Right cardiac atrium (tissue), 5 donors: ENCODE data around the gene COL5A1. TPM values are rescaled to one million over a fixed set of nuclear protein-coding genes. Genes with fewer than 3 reads are reported as not detected.
"Not testable (repeated sequence)": the region's sequence is repeated elsewhere in the genome, so short reads cannot be mapped to it uniquely, and the experiment has no call there.

Source experiments
- ATAC-seq, 2 donors: fragments of 200-7000 bp; cut with Tn5 transposase; one replicate each; pipeline versions ENCODE4 v1.8.0 to v1.9.1; 2020; ENCODE audit warnings: moderate library complexity in 2 of 2, mild to moderate bottlenecking in 1 of 2
- DNase-seq, 3 donors: peaks; one replicate each; pipeline ENCODE4 v3.0.0-alpha.2; 2020
- H3K27ac ChIP-seq: one replicate; pipeline ENCODE4 v1.5.1; 2013; ENCODE audit warnings: mild to moderate bottlenecking, low read length, control low read depth, moderate library complexity
- H3K27me3 ChIP-seq: one replicate; pipeline ENCODE4 v1.6.1; 2013; ENCODE audit not compliant: control insufficient read depth, insufficient read depth
- H3K4me1 ChIP-seq: one replicate; pipeline ENCODE4 v1.6.1; 2013; ENCODE audit warnings: low read length; ENCODE audit not compliant: control insufficient read depth, insufficient read depth
- H3K4me3 ChIP-seq: one replicate; pipeline ENCODE4 v1.5.1; 2013; ENCODE audit warnings: low read length, control low read depth
- H3K9me3 ChIP-seq: one replicate; pipeline ENCODE4 v1.6.1; 2013; ENCODE audit warnings: low read length; ENCODE audit not compliant: control insufficient read depth
- WGBS: extraction: QIAGEN DNeasy Blood & Tissue Kit; methylation state at CpG from one replicate; pipeline ENCODE4 v1.1.7; 2013; 5-methylcytosine and 5-hydroxymethylcytosine counted together
- intact Hi-C, 4 donors: fragments of 100-400 bp; cut with DNase I; formaldehyde crosslinking; loops; one replicate each; pipeline versions ENCODE4 v1.11.0 to v1.14.0; 2022 to 2023
- polyA plus RNA-seq: library from polyadenylated mRNA; stranded (reverse); fragments of 200-250 nt; gene quantifications from one replicate; pipeline ENCODE4 v1.2.3, GENCODE V29; 2013
- total RNA-seq, 4 donors: library from RNA; stranded (reverse); fragmentation: NEBNext Ultra II Directional; extraction: Animal tissue kit (Norgen Biotek cat#: 25700); gene quantifications; one replicate each; pipeline ENCODE4 v1.2.1, GENCODE V29; 2021
- donor health status: healthy with polysubstance abuse.
- donor health status: DM: no; HTN: yes; CAD: no.
- donor health status: DM: no; HTN: no; CAD: no.
- donor health status: DM: no; HTN: yes; CAD: no; lungs with severe emphysema.
- donor health status: DM: yes; HTN: yes; CAD: no.

COL5A1 gene
- total and polyA plus RNA-seq, 5 donors: 15.4 to 35.8 (median 22.7) TPM

GRCh38 chr9:134642385-134643181, 980 bp downstream of the COL5A1 start:
- 5% methylated on average over 37 of the region's 37 CpGs for WGBS
- H3K4me1 ChIP-seq: peaks cover 8% of the 10 kb centered on the region
- H3K27me3 ChIP-seq: no peaks in the 10 kb centered on the region
- intact Hi-C loops: loop anchor here in 2 of 4 donors (10.0 kb wide), 1 partner anchor 188 kb away; no protein-coding TSS in a partner anchor
- peak overlapping the region; percentile 66 for H3K4me3 ChIP-seq
- no peaks in the 10 kb centered on the region for H3K9me3 ChIP-seq
- DNase-seq (peak; percentile 70 to 86 (median 86)), ATAC-seq (peak; percentile 4 to 19)
- H3K27ac ChIP-seq: peak overlapping the region; percentile 49

- DNase-seq (peak; percentile 43 to 74 (median 72)), ATAC-seq (no peak)
- H3K4me1 ChIP-seq: peaks cover 8% of the 10 kb centered on the region
- intact Hi-C loops: loop anchor here in 2 of 4 donors (10.0 kb wide), 1 partner anchor 188 kb away; no protein-coding TSS in a partner anchor
- H3K27me3 ChIP-seq: no peaks in the 10 kb centered on the region
- H3K4me3 ChIP-seq: peak overlapping the region; percentile 66
- H3K9me3 ChIP-seq: no peaks in the 10 kb centered on the region
- WGBS: 23% methylated on average over 16 of the region's 16 CpGs
- H3K27ac ChIP-seq: peak overlapping the region; percentile 6
These were observed 1.6 kb downstream of the COL5A1 start for GRCh38 chr9:134643222-134643671.

GRCh38 chr9:134644401-134644724, 2.8 kb downstream of the COL5A1 start:
- not testable (repeated sequence) for H3K4me1 ChIP-seq, H3K27me3 ChIP-seq, H3K4me3 ChIP-seq, ATAC-seq, H3K9me3 ChIP-seq, H3K27ac ChIP-seq
- intact Hi-C loops: loop anchor here in 2 of 4 donors (10.0 kb wide), 1 partner anchor 190 kb away; no protein-coding TSS in a partner anchor
- WGBS: 46% methylated on average over 10 of the region's 14 CpGs
- peak in 2 of 3 donors; percentile 62 to 65 for DNase-seq

GRCh38 chr9:134644725-134645606, 3.4 kb downstream of the COL5A1 start:
- peak overlapping the region; percentile 79 for H3K27ac ChIP-seq
- intact Hi-C loops: loop anchor here in 2 of 4 donors (10.0 kb wide), 1 partner anchor 190 kb away; no protein-coding TSS in a partner anchor
- H3K4me1 ChIP-seq: peaks cover 8% of the 10 kb centered on the region

DNA sequence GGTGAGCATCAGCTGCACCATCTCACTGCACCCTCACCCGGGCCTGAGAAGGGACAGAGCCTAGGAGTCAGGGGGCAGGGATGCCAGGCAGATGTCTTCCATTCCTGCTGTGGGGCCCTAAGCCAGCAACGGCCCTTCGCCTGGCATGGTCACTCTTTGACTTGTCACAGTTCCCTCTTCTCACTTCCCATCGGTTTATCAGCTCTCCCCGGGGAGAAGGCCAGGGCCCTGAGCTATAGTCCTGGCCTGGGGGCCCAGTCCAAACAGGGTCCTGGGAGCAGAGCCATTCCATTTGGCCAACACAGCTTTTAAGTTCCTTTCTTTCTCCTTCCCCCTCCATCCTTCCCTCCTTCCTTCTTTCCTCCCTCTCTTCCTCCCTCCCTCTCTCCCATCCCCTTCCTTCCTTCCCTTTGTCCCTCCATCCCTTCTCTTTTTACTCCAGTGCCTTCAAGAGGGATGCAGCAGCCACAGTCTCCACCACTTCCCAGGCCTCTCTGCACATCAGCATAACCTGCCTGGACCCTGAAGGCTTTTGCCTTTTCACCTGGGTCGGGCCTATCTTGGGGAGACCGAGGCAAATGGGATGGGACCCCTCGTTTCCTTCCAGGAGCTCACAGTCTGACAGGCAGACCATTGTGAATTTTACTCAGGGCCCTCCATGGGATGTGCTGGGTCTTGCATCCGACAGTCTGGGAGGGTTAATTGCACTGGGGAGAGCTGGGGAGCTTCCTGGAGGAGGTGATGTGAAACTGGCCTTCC, 4.2 kb downstream of the COL5A1 start:
- no peaks in the 10 kb centered on the region for H3K27me3 ChIP-seq
- ATAC-seq (no peak), DNase-seq (no peak)
- WGBS: 39% methylated on average over 9 of the region's 9 CpGs
- no peaks in the 10 kb centered on the region for H3K9me3 ChIP-seq
- intact Hi-C loops: loop anchor here in 2 of 4 donors (10.0 kb wide), 1 partner anchor 191 kb away; no protein-coding TSS in a partner anchor
- H3K27ac ChIP-seq: no peak overlapping the region
- no peak overlapping the region for H3K4me3 ChIP-seq
- peaks cover 8% of the 10 kb centered on the region for H3K4me1 ChIP-seq

More at GRCh38 chr9:134644725-134645606, 3.4 kb downstream of the COL5A1 start:
- DNase-seq (peak; percentile 83 to 92 (median 91)), ATAC-seq (peak; percentile 68 to 72)
- no peaks in the 10 kb centered on the region for H3K27me3 ChIP-seq
- H3K9me3 ChIP-seq: no peaks in the 10 kb centered on the region
- peak overlapping the region; percentile 26 for H3K4me3 ChIP-seq
- WGBS: 27% methylated on average over 22 of the region's 22 CpGs

DNA sequence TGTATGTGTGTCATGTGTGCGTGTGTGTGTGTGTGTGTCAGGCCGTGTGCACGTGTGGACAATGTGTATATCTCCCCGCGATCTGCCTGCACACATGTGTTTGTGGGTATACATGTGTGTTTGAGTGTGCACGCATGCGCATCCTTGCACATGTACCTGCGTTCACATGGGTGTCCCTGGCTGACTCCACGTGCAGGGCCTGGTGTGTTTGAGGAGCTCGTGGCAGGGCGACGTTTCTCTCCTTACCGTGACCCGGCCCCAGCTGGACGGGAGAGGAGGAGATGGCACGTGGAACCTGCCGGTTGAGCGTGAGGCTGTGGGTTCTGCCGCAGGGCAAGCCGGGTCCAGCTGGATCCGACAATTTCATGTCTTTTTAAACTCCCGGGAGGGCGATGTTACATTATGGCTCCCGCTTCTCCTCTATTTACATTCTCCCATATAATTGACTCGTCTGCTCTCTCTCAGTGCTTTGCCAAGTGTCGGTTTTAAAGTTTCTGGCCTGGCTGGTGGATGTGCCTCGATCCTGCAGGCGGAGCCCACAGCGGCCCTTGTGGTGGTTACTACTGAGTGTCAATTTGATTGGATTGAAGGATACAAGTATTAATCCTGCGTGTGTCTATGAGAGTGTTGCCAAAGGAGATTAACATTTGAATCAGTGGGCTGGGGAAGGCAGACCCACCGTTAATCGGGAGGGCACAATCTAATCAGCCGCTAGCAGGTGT, 5.9 kb downstream of the COL5A1 start:
- Histone ChIP-seq H3K27me3 (no peaks in the 10 kb centered on the region), H3K27ac (no peak overlapping the region), H3K4me3 (no peak overlapping the region), H3K9me3 (no peaks in the 10 kb centered on the region), H3K4me1 (peaks cover 8% of the 10 kb centered on the region)
- DNase-seq (peak in 2 of 3 donors; percentile 35 to 52), ATAC-seq (no peak)
- 76% methylated on average over 33 of the region's 33 CpGs for WGBS
- intact Hi-C loops: loop anchor here in 2 of 4 donors (10.0 kb wide), 1 partner anchor 193 kb away; no protein-coding TSS in a partner anchor

DNA sequence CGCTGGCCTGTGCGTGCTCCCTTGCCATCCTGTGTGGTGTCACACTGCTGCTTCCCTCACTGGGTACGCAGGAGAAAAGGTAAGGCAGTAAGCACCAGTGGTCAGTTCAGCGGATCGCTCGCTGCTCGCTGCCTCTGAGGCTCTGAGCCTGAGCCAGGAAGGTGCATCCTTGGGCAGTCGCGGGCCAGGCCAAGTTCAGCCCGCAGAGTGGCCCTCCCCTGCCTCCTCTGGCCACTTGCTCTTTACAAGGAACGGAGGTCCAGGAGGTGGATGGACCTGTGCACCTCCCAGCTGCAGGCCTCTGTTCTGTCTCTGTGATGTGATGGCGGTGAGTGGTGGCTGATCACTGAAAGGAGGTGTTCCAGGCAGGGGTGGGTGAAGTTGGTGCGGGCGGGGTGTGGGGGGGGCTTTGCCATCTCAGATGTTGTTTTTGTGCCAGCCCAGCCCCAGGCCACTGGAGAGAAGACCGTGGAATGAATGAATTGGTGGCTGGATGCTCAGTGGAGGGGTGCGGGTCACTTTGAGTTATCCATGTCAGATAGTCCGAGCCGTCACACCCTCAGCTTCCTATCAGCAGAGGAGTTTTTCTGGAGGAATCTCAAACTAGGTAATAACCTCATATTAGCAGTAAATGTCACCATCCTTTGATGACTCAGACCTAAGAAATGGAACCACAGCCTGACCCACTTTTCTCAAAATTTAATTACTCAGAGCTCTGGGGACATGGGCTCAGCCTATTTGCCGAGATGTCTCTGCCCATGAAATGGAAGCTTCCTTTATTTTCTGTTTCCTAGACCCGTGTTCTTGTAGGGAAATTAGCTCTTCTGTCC, 7.3 kb downstream of the COL5A1 start:
- Histone ChIP-seq H3K4me1 (peaks cover 8% of the 10 kb centered on the region), H3K27me3 (no peaks in the 10 kb centered on the region), H3K27ac (no peak overlapping the region), H3K4me3 (no peak overlapping the region), H3K9me3 (no peaks in the 10 kb centered on the region)
- DNase-seq (peak; percentile 16 to 36 (median 31)), ATAC-seq (no peak)
- intact Hi-C loops: loop anchor here in 2 of 4 donors (10.0 kb wide), 1 partner anchor 194 kb away; no protein-coding TSS in a partner anchor
- WGBS: 83% methylated on average over 20 of the region's 20 CpGs

DNA sequence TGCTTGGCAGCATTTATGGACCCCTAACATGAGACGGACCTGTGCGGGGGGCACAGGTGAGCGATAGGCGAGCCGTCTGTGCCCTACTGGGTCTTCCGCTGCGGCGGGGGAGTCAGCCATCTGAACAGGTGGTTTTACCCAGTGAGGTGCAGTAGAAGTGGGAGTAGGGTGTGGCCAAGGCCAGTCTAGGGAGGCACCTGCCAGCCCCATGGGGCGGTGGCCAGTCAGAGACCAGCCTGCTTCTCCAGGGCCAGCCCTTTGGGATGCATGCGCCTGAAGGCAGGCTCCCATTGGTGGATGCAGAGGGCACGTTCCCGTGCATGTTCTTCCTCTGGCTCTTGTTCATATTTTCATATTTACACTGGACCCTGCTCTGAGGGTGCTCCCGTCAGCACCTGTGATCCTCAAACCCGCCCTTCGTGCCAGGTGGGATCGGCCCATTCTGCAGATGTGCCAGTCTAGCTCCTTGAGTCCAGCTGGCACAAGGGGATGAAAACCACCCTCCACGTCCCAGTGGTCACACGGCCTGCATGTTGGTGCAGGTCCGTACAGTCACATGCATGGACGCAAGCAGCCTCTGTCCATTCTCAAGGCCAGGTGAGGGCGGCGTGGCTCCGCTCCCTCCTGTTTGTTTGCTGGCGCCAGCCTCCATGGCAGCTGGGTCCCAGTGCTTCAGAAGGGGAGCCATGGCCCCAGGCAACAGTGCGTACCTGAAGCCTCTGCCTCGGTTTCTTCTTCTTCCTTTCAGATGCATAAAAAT, 9.0 kb downstream of the COL5A1 start:
- H3K27ac ChIP-seq: no peak overlapping the region
- no peaks in the 10 kb centered on the region for H3K9me3 ChIP-seq
- H3K4me3 ChIP-seq: no peak overlapping the region
- peak in 1 of 3 donors; percentile 53 for DNase-seq
- H3K27me3 ChIP-seq: no peaks in the 10 kb centered on the region
- intact Hi-C loops: no loop called here
- H3K4me1 ChIP-seq: peaks cover 4% of the 10 kb centered on the region
- WGBS: 91% methylated on average over 26 of the region's 26 CpGs
- no peak for ATAC-seq
